ENCODE measurements around the gene RAMP3. TPM values are rescaled to one million over a fixed set of nuclear protein-coding genes. Genes with fewer than 3 reads are reported as not detected.
A peak's percentile ranks its signal among the peaks of the same experiment; 100 is the strongest.
"Not testable (repeated sequence)": the region's sequence is repeated elsewhere in the genome, so short reads cannot be mapped to it uniquely, and the experiment has no call there.

Gene RAMP3, protein sequence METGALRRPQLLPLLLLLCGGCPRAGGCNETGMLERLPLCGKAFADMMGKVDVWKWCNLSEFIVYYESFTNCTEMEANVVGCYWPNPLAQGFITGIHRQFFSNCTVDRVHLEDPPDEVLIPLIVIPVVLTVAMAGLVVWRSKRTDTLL
- total RNA-seq (under 1 TPM in 4 of 5 donors, not detected in 1; 0.19 to 0.63 (median 0.45) TPM), total RNA-seq (0 to 0.52 (median 0) reads per million in 29 experiments)
- total RNA-seq (2013): not detected

DNA sequence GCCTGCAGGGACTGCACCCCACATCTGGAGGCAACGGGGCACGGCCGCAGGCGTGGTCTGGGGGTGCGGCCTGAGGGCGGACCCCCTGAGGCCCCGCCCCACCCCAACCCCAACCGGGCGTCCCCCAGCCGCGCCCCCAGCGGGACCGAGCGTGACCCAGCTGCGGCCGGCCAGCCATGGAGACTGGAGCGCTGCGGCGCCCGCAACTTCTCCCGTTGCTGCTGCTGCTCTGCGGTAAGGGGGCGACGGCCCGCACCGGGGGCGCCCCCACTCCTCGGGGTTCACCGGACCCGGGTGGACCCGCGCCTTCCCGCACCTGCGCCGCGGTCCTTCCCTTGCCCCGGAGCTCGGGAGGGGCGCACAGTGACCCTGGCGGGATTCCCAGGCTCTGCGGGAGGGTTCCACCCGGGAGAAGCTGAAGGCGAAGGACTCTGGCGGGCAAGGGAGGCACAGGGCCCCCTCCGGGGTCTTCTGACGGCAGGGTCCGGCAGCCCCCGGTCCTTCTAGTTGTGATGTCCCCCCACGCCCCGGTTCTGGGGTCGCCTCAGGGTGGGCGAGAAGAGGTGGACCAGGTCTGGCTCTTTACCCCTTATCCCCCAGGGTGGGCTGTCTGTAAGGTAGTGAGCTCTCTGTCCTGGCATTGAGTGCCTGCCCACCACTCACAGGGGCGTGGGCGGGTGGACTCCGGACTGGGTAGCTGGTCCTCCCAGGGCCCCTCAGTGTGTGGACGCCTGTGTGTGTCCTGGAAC, at the start of gene RAMP3:
Gene RAMP3 (plus strand): TSS at position 139 of the 749 bp plus-strand sequence. CDS start 38 bp downstream, at position 177.
- Histone ChIP-seq H3K27me3 (replicated peaks in 1 of 2; ENCODE audit: control insufficient read depth in 2 of 2, extremely low read depth in 1 of 2, insufficient read depth in 2 of 2, low read length in 1 of 2) (peaks cover 0 to 55% of the 10 kb centered on the region in 2 experiments), H3K36me3 (ENCODE audit: control insufficient read depth in 2 of 2, extremely low read depth in 1 of 2, insufficient read depth in 1 of 2, low read length in 1 of 2) (no peaks in the 10 kb centered on the region), H3K27ac (ENCODE audit: low read length) (no peak within 1 kb of the TSS), H3K4me1 (ENCODE audit: control insufficient read depth in 1 of 2, extremely low read depth in 1 of 2, insufficient read depth in 2 of 2, low read length in 2 of 2) (no peaks in the 10 kb centered on the region), H3K9me3 (no peaks in the 10 kb centered on the region), H3K4me3 (ENCODE audit: control insufficient read depth in 1 of 2, extremely low read depth in 1 of 2, low read length in 1 of 2) (no peak within 1 kb of the TSS)
- H3K4me1 Mint-ChIP-seq: peaks cover 14 to 20% (median 15%) of the 10 kb centered on the region in 3 donors
- CTCF ChIA-PET: interaction anchor here in 1 of 2 donors (0.6 kb wide), 4 partner anchors 89 to 1060 kb away, joined by 4 to 7 read pairs (median 4); no protein-coding TSS in a partner anchor
- no peak for DNase-seq
- ATAC-seq (replicated peaks in 1 of 4): peak in 1 of 4 experiments; percentile 20
- 8% methylated on average over 38 of the region's 56 CpGs for WGBS (ENCODE audit: insufficient coverage)
- H3K27ac Mint-ChIP-seq: no peak within 1 kb of the TSS
- H3K9me3 Mint-ChIP-seq: no peaks in the 10 kb centered on the region
- no peaks in the 10 kb centered on the region for H3K36me3 Mint-ChIP-seq
- H3K4me3 Mint-ChIP-seq: peak within 1 kb of the TSS in 1 of 3 donors; percentile 54
- H3K27me3 Mint-ChIP-seq: peaks cover 22 to 35% of the 10 kb centered on the region in 2 donors
- POLR2A ChIA-PET: interaction anchor here (0.6 to 0.7 kb wide), 2 partner anchors 299 to 810 kb away, joined by 3 to 6 read pairs; no protein-coding TSS in a partner anchor

DNA sequence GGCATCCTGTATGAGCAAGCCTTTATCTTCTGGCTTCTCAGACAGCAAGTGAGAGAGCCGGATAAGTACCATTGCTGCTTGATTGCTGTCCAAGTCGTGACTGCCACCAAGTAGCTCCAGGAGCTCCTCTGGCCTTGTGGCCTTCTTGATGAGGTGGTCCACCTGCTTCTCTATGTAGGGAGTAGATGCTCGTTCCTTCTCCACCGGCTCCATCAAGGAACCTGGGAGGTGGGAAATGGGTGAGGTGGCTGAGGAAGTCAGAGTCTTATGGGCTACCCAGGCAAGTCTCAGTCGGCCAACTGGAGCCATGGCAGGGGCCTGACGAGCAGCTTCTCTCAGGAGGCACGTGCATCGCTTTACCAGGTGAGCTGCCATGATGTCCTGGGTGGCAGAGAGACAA, 48.7 kb upstream of the RAMP3 start:
- no peaks in the 10 kb centered on the region for H3K27me3 Mint-ChIP-seq
- H3K36me3 Mint-ChIP-seq: peaks cover 14% of the 10 kb centered on the region
- peak overlapping the region in 1 of 3 donors; percentile 65 for H3K4me3 Mint-ChIP-seq
- ATAC-seq (replicated peaks in 1 of 4) (no peak), DNase-seq (no peak)
- Histone ChIP-seq H3K4me3 (ENCODE audit: control insufficient read depth in 1 of 2, extremely low read depth in 1 of 2, low read length in 1 of 2) (no peak overlapping the region), H3K9me3 (no peaks in the 10 kb centered on the region), H3K27ac (ENCODE audit: low read length) (no peak overlapping the region), H3K36me3 (ENCODE audit: control insufficient read depth in 2 of 2, extremely low read depth in 1 of 2, insufficient read depth in 1 of 2, low read length in 1 of 2) (peaks cover 4 to 52% of the 10 kb centered on the region in 2 donors), H3K27me3 (replicated peaks in 1 of 2; ENCODE audit: control insufficient read depth in 2 of 2, extremely low read depth in 1 of 2, insufficient read depth in 2 of 2, low read length in 1 of 2) (no peaks in the 10 kb centered on the region), H3K4me1 (ENCODE audit: control insufficient read depth in 1 of 2, extremely low read depth in 1 of 2, insufficient read depth in 2 of 2, low read length in 2 of 2) (peaks cover 30 to 72% of the 10 kb centered on the region in 2 experiments)
- no peaks in the 10 kb centered on the region for H3K9me3 Mint-ChIP-seq
- ChIA-PET POLR2A (no interaction called here), CTCF (no interaction called here)
- 79% methylated on average over 6 of the region's 8 CpGs for WGBS (ENCODE audit: insufficient coverage)
- peaks cover 46 to 58% (median 56%) of the 10 kb centered on the region in 3 donors for H3K4me1 Mint-ChIP-seq
- H3K27ac Mint-ChIP-seq: no peak overlapping the region

DNA sequence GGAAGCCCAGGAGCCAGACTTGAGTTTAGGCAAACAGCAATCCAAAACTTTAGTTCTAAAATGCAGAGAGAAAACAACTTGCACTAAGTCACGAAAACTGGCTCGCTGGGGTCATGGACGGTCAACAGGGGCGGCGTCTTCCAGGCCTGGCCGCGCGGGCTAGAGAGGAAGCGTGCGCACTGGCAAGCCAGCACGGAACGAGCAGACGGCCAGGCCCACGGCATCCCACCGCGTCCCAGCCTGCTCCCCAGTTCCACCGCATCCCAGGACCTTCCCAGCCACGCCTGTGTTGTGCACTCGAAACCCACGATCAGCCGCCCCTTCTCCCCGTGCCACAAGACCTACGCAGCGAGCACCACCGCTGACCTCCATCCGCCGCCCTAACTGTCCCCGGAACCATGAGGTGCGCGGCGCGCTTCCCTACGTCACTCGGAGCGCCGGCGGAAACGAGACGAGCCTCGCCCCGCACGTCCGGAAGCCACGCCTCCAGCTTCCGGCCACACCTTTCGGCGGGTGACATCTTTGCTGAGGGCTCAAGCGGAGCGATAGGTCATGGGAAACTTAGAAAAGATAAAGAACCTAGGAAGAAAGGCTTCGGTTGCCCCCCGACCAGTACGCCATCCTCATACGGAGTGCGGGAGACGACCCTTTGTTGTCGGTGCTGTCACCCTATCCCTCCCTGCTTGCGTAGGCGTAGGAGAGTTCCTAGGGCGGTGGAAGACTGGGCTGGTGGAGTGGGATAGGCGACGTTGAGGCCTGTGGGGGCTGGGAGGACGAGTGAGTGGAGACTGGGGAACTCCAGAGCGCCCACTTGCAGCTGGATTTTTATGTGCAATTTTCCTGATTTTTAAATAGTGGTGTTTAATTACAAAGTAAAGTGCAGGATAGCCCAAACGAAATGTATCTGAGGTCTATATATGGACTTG, 46.0 kb upstream of the RAMP3 start, which contains the start of gene TBRG4:
Gene TBRG4 (minus strand): TSS at position 400 of the 926 bp plus-strand sequence. CDS start 2,460 bp downstream, outside the sequence.
- Histone ChIP-seq H3K4me3 (ENCODE audit: control insufficient read depth in 1 of 2, extremely low read depth in 1 of 2, low read length in 1 of 2) (peak within 1 kb of the TSS; percentile 71 to 85), H3K27ac (ENCODE audit: low read length) (peak within 1 kb of the TSS; percentile 91), H3K27me3 (replicated peaks in 1 of 2; ENCODE audit: control insufficient read depth in 2 of 2, extremely low read depth in 1 of 2, insufficient read depth in 2 of 2, low read length in 1 of 2) (no peaks in the 10 kb centered on the region), H3K9me3 (no peaks in the 10 kb centered on the region), H3K36me3 (ENCODE audit: control insufficient read depth in 2 of 2, extremely low read depth in 1 of 2, insufficient read depth in 1 of 2, low read length in 1 of 2) (peaks cover 3 to 26% of the 10 kb centered on the region in 2 donors), H3K4me1 (ENCODE audit: control insufficient read depth in 1 of 2, extremely low read depth in 1 of 2, insufficient read depth in 2 of 2, low read length in 2 of 2) (peaks cover 30 to 53% of the 10 kb centered on the region in 2 experiments)
- Mint-ChIP-seq H3K9me3 (no peaks in the 10 kb centered on the region), H3K27ac (peak within 1 kb of the TSS; percentile 96 to 97), H3K4me3 (peak within 1 kb of the TSS; percentile 88 to 94 (median 93)), H3K36me3 (peaks cover 12% of the 10 kb centered on the region), H3K4me1 (peaks cover 46 to 51% (median 51%) of the 10 kb centered on the region in 3 donors), H3K27me3 (peaks cover 4 to 5% of the 10 kb centered on the region in 2 donors)
- CTCF ChIA-PET: interaction anchor here (0.6 to 2.7 kb wide), 5 partner anchors 24 to 547 kb away, joined by 3 to 10 read pairs (median 4); no protein-coding TSS in a partner anchor
- POLR2A ChIA-PET: interaction anchor here (0.8 to 2.2 kb wide), 3 partner anchors 10 to 263 kb away, joined by 4 to 13 read pairs (median 5); partner anchors contain the start of gene H2AZ2 (in 1 of the 2)
- DNase-seq: peak; percentile 86 to 98 (median 93)
- WGBS (ENCODE audit: insufficient coverage): under 1% methylated on average over 59 of the region's 64 CpGs
- ATAC-seq (replicated peaks in 1 of 4): peak; percentile 85 to 95 (median 94)

DNA sequence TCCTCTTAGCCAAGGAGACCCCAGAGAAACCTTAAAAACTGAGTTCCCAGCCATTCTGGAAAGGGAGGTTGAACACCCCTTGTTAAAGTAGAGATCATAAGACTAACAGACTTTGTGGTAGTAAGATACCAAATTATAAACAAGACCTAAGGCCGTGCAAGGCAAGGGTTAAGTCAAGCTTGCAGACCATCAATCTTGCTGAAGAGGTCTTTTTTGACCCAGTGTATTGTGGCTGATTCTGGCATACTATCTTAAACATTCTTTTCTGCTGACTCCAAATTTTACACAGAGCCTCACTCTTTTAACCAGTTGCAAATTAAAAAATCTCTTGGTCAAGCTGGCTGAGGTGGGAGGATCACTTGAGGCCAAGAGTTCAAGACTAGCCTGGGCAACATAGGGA, 44.9 kb upstream of the RAMP3 start:
- ATAC-seq (replicated peaks in 1 of 4) (no peak), DNase-seq (no peak)
- peak overlapping the region; percentile 88 to 94 (median 93) for H3K4me3 Mint-ChIP-seq
- Histone ChIP-seq H3K9me3 (no peaks in the 10 kb centered on the region), H3K36me3 (ENCODE audit: control insufficient read depth in 2 of 2, extremely low read depth in 1 of 2, insufficient read depth in 1 of 2, low read length in 1 of 2) (peaks cover 0 to 15% of the 10 kb centered on the region in 2 donors), H3K27me3 (replicated peaks in 1 of 2; ENCODE audit: control insufficient read depth in 2 of 2, extremely low read depth in 1 of 2, insufficient read depth in 2 of 2, low read length in 1 of 2) (peaks cover 0 to 8% of the 10 kb centered on the region in 2 experiments), H3K27ac (ENCODE audit: low read length) (no peak overlapping the region), H3K4me3 (ENCODE audit: control insufficient read depth in 1 of 2, extremely low read depth in 1 of 2, low read length in 1 of 2) (no peak overlapping the region), H3K4me1 (ENCODE audit: control insufficient read depth in 1 of 2, extremely low read depth in 1 of 2, insufficient read depth in 2 of 2, low read length in 2 of 2) (peaks cover 24 to 43% of the 10 kb centered on the region in 2 experiments)
- CTCF ChIA-PET: interaction anchor here in 1 of 2 donors (1.0 to 2.7 kb wide), 2 partner anchors 23 to 548 kb away, joined by 4 to 8 read pairs; no protein-coding TSS in a partner anchor
- POLR2A ChIA-PET: no interaction called here
- H3K27me3 Mint-ChIP-seq: peaks cover 5 to 8% of the 10 kb centered on the region in 2 donors
- peak overlapping the region; percentile 77 to 97 for H3K27ac Mint-ChIP-seq
- H3K9me3 Mint-ChIP-seq: no peaks in the 10 kb centered on the region
- peaks cover 39 to 41% (median 40%) of the 10 kb centered on the region in 3 donors for H3K4me1 Mint-ChIP-seq
- H3K36me3 Mint-ChIP-seq: peaks cover 7% of the 10 kb centered on the region
- no CpG with 5 or more reads among the region's 1 CpG for WGBS (ENCODE audit: insufficient coverage)

DNA sequence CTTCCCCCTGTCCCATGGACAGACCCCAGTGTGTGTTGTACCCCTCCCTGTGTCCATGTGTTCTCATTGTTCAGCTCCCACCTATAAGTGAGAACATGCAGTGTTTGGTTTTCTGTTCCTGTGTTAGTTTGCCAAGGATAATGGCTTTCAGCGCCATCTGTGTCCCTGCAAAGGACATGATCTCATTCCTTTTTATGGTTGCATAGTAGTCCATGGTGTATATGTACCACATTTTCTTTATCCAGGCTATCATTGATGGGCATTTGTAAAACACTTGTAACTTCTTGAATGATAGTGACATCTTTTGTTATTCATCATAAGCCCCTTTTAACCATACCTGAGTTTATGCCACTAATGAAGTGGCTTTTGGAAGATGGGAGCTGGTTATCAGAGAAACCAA, 43.3 kb upstream of the RAMP3 start:
- H3K9me3 Mint-ChIP-seq; H3K4me3 ChIP-seq (ENCODE audit: control insufficient read depth in 1 of 2, extremely low read depth in 1 of 2, low read length in 1 of 2); CTCF ChIA-PET; H3K36me3 ChIP-seq (ENCODE audit: control insufficient read depth in 2 of 2, extremely low read depth in 1 of 2, insufficient read depth in 1 of 2, low read length in 1 of 2); H3K27me3 Mint-ChIP-seq; H3K27me3 ChIP-seq (replicated peaks in 1 of 2; ENCODE audit: control insufficient read depth in 2 of 2, extremely low read depth in 1 of 2, insufficient read depth in 2 of 2, low read length in 1 of 2); H3K4me3 Mint-ChIP-seq; ATAC-seq (replicated peaks in 1 of 4); H3K36me3 Mint-ChIP-seq; DNase-seq; H3K9me3 ChIP-seq; H3K27ac Mint-ChIP-seq; POLR2A ChIA-PET; H3K27ac ChIP-seq (ENCODE audit: low read length): not testable (repeated sequence)
- no CpG with 5 or more reads among the region's 1 CpG for whole genome bisulfite sequencing (ENCODE audit: insufficient coverage)
- peaks cover 9 to 30% of the 10 kb centered on the region in 2 experiments for H3K4me1 ChIP-seq (ENCODE audit: control insufficient read depth in 1 of 2, extremely low read depth in 1 of 2, insufficient read depth in 2 of 2, low read length in 2 of 2)
- H3K4me1 Mint-ChIP-seq: peaks cover 24 to 26% (median 25%) of the 10 kb centered on the region in 3 donors

Data from T-cell (primary cell).